GM21825 (cell line): ENCODE data around the gene PTRHD1.
"Not testable (repeated sequence)": the region's sequence is repeated elsewhere in the genome, so short reads cannot be mapped to it uniquely, and the experiment has no call there.

Experiments
- ATAC-seq: cut with Tn5 transposase; IDR thresholded peaks from one replicate; pipeline ENCODE4 v1.9.1; 2021; ENCODE audit warnings: mild to moderate bottlenecking, moderate library complexity; ENCODE audit not compliant: unreplicated experiment

The PTRHD1 gene, protein sequence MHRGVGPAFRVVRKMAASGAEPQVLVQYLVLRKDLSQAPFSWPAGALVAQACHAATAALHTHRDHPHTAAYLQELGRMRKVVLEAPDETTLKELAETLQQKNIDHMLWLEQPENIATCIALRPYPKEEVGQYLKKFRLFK

GRCh38 chr2:24792874-24793760 lies at the start of gene PTRHD1, which contains the start of gene CENPO:
PTRHD1 (minus strand) TSS chr2:24793391; CDS start chr2:24793377, 14 bp downstream.
CENPO (plus strand) TSS chr2:24793425; CDS start chr2:24793920, 495 bp downstream.
- peak; percentile 86 for ATAC-seq

GRCh38 chr2:24842081-24843050 lies 49.2 kb upstream of the PTRHD1 start:
- no peak for ATAC-seq

DNA sequence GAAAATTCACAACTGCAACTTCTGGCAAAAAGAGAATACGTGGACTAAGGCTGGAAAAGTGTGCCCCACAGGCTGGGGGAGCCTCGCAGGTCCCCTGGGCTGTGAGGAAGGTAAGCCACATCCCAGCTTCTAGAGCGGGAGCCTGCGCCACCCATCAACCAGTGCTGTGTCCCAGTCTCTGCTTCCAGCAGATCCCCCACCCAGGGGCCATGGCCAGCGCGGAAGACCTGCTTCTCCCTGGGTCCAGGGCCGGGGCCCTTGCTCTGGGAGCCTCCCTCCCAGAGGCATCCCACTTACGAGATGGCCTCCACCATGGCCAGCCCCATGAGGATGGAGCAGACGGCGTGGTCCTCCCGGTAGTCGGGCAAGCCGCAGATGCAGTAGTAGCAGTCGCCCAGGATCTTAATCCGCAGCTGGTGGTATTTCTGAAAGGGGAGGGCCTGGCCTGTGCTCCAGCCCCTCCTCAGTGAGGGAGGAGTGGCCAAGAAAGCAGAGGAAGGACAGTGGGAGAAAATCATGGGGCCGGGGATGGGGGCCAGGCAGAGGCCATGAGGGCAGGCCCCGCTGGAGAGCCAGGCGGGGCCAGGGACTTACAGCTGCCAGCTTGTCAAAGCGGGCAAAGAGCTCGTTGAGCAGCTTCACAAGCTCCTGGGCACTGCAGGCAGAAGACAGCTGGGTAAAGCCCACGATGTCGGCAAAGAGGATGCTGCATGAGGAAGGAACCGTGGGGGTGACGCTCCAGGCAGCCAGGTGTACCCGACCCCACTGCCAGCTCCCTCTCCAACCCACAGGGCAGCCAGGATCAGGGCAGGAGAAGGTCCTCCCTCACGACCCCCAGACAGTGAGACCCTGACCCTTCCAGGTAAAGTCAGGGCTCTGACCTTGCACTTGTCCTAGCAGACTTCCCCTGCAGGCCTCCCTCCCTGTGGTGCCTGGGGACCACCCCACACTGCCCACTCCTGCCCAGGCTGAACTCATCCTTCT lies 48.1 kb upstream of the PTRHD1 start:
- no peak for ATAC-seq

DNA sequence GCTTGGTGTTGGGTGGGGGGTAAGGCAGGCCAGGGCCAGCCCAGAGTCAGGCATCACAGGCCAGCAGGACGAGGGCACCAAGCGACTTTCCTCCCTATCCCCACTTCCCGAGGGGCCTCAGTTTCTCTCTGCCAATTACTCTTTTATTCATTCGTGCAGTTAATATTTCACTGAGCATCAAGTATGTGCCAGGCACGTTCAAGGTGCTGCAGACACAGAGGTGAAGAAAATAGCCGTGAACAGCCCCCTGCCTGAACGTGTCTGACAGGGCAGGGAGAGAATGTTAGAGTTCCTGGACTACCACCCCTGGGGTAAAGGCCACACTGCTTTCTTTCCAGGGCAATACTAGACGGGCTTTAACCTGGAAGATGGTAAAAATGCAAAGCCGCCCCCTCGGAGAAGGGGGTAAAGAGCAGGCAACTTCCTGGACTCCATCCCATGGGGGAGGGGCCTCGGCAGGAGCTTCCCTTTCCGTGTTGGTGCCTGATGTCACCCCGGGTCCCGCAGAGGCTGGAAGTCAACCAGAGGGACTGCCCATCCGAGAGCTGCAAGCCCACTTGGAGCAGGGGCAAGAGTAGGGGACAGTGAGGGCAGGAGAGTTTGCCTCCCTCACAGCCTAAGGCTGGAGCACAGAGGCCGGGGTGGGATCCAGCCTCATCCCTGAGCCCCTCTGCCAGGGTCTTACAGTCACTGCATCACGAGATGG lies 47.1 kb upstream of the PTRHD1 start:
- no peak for ATAC-seq

GRCh38 chr2:24839729-24840128 lies 46.5 kb upstream of the PTRHD1 start:
- no peak for ATAC-seq

GRCh38 chr2:24838541-24838940 lies 45.4 kb upstream of the PTRHD1 start:
- no peak for ATAC-seq

- ATAC-seq, result no peak
These were observed 44.9 kb upstream of the PTRHD1 start for GRCh38 chr2:24837996-24838513.

GRCh38 chr2:24836706-24837105 lies 43.5 kb upstream of the PTRHD1 start:
- no peak for ATAC-seq

GRCh38 chr2:24836206-24836605 lies 43.0 kb upstream of the PTRHD1 start:
- no peak for ATAC-seq

- ATAC-seq, result not testable (repeated sequence)
These were observed 42.2 kb upstream of the PTRHD1 start for GRCh38 chr2:24835411-24835810.

DNA sequence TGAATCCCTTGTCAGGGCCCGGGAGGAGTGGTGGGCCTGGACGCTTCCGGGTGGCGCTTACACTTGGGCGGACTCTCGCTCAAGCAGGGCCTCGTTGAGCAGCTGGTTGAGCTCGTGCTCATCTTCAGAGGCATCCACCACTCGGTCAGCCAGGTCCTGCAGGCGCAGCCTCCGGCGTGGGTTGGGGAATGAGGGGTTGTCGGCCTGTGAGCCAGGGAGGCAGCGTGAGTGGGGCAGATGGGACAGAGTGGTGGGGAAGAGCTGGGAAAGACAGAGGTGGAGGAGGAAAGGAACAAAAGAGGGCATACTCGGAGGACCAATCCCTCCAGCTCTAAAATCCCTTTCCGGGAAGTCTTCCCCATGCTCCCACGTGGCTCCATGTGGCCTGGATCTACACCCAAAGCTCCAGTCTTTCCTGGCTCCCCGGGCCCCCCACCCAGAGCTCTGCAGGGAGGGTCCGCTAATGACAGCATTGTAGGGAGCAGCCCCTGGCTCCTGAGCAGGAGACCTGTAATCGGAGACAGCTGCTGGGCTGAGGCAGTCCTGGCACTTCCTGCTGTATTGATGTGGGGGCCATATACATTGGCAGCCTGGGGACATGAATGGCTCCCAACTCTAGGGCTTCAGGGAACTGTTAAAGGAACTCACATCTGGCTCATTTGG lies 41.7 kb upstream of the PTRHD1 start:
- ATAC-seq, result no peak

GRCh38 chr2:24833821-24834732 lies 40.9 kb upstream of the PTRHD1 start:
- ATAC-seq, result no peak

DNA sequence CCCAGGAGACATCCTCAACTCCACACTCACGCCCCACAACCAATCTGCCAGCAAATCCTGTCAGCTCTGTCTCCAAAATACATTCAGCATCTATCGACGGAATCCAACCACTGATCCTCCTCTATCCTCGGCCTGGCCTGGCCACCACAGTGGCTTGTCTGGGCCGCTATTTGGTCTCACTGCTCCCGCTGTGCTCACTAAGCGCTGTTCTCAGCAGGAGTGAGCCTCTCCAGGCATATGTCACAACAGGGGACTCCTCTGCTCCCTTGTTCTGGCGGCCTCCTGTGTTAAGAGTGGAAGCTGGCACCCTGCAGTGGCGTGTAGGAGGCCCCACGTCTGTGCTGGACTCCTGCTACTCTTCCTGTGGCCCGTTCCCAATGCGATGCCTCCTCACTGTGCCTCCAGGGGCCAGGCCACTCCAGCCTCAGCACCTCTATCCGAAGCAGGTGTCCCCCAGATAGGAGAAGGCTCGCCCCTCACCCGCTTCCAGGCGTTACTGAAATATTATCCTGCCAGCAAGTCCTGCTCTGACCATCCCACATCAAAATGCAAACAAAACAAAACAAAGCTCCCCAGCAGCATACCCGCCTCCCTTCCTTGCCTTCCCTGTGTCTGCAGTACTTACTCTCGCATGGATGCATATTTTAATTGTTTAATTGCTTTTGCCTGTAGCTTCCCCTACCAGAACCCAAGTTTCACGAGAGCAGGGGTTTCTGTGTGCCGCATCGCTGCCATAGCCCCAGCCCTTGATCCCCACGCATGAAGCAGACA lies 39.9 kb upstream of the PTRHD1 start:
- no peak for ATAC-seq

GRCh38 chr2:24832521-24832920 lies 39.3 kb upstream of the PTRHD1 start:
- ATAC-seq, result no peak

- no peak for ATAC-seq
These were observed 38.9 kb upstream of the PTRHD1 start for GRCh38 chr2:24832073-24832461.

DNA sequence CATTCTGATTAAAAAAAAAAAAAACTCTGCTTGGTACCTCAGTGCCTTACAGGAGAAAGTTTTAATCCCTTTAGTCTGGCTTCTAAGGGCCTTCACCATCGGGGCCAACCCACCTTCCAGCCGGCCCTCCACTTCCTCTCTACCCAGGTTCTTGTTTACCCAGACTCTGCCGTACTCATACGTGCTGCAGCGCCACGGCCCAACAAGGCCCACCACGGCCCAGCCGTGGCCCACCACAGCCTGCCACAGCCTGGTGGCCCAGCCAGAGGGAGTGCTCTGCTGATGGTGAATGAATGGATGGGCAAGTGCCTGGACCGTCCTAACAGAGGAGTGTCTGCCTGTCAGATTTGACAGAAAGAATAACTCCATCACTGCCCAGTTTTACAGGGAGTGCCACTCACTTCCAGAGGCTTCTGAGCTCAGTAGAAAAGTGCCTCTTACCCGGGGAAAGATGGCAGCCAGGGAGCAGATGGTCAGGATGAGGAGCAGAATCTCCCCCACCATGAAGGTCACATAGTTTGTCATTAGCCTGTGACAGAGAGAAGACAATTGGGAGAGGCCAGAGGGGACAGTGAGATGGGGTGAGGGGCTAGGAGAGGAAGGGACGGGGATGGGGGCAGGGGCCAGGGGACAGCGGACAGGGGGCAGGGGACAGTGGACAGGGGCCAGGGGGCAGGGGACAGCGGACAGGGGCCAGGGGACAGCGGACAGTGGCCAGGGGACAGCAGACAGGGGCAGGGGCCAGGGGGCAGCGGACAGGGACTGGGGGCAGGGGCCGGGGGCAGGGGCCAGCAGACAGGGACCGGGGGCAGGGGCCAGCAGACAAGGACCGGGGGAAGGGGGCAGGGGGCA lies 38.3 kb upstream of the PTRHD1 start:
- no peak for ATAC-seq
